Measurements from ENCODE around the gene PABPN1L. TPM values are rescaled to one million over a fixed set of nuclear protein-coding genes. Genes with fewer than 3 reads are reported as not detected.

PABPN1L gene
- total RNA-seq, 1 donor from 2014 or later: 0.40 TPM

DNA sequence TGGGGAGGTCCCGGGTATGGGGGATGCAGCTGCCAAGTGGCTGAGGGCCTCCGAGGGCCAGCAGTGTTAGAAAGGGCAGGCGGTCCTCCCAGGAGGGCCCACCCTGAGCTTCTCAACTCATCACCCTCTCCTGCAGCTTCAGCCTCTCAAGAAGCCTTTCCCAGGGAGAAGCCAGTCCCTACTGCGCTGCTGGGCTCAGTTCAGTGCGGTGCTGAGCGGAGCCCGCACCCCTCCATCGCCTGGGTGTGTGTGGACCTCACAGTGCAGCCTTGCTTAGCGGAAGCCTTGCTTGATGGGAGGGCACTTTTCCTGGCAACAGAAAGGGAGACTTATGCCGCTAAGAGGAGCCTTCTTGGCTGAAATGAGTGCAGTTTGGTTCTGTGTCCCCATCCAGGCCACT, 51.2 kb downstream of the PABPN1L start:
- Mint-ChIP-seq H3K27me3 (ENCODE audit: low read depth) (no peaks in the 10 kb centered on the region), H3K27ac (no peak overlapping the region), H3K4me1 (peaks cover 8% of the 10 kb centered on the region), H3K9me3 (no peaks in the 10 kb centered on the region), H3K4me3 (no peak overlapping the region), H3K36me3 (no peaks in the 10 kb centered on the region)
- TF ChIP-seq, protein P1, sequence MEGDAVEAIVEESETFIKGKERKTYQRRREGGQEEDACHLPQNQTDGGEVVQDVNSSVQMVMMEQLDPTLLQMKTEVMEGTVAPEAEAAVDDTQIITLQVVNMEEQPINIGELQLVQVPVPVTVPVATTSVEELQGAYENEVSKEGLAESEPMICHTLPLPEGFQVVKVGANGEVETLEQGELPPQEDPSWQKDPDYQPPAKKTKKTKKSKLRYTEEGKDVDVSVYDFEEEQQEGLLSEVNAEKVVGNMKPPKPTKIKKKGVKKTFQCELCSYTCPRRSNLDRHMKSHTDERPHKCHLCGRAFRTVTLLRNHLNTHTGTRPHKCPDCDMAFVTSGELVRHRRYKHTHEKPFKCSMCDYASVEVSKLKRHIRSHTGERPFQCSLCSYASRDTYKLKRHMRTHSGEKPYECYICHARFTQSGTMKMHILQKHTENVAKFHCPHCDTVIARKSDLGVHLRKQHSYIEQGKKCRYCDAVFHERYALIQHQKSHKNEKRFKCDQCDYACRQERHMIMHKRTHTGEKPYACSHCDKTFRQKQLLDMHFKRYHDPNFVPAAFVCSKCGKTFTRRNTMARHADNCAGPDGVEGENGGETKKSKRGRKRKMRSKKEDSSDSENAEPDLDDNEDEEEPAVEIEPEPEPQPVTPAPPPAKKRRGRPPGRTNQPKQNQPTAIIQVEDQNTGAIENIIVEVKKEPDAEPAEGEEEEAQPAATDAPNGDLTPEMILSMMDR (IDR thresholded peaks at IDR 0.05; ENCODE audit: unreplicated experiment): no peak
- no peak for DNase-seq (ENCODE audit: low spot score in 2 of 2, unreplicated experiment in 2 of 2)

DNA sequence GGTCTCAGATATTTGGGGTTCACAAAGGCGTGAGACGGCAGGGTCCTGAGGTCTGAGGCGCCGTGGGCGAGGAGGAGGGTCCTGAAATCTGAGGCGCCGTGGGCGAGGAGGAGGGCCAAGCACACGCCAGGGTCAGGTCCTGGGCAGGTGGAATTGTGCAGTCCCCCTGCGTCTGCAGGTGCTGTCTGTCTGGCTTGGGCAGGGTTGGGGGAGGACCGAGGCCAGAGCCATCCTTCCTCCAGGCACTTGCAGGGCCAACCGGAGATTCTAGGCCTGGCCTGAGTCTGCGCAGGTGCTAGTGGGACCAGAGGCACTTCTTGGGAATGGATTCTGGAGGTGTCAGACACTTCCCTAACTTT, 52.3 kb downstream of the PABPN1L start:
- TF ChIP-seq, protein P1 (IDR thresholded peaks at IDR 0.05; ENCODE audit: unreplicated experiment): no peak
- no peak for DNase-seq (ENCODE audit: low spot score in 2 of 2, unreplicated experiment in 2 of 2)
- H3K36me3 Mint-ChIP-seq: no peaks in the 10 kb centered on the region
- no peak overlapping the region for H3K4me3 Mint-ChIP-seq
- H3K27ac Mint-ChIP-seq: no peak overlapping the region
- H3K27me3 Mint-ChIP-seq (ENCODE audit: low read depth): no peaks in the 10 kb centered on the region
- H3K4me1 Mint-ChIP-seq: peaks cover 13% of the 10 kb centered on the region
- no peaks in the 10 kb centered on the region for H3K9me3 Mint-ChIP-seq

Other genes starting within 250 kb of the PABPN1L start
- 0.23 TPM in 1 of 3 replicates, not detected in the others for gene IL17C, start 228.1 kb downstream of the PABPN1L start, total RNA-seq
- 116 to 127 TPM (median 121 TPM) in 3 replicates for gene CYBA, start 215.6 kb downstream of the PABPN1L start, total RNA-seq
- gene MVD, start 203.6 kb downstream of the PABPN1L start, total RNA-seq: 59.5 to 67.2 TPM (median 64.0 TPM) in 3 replicates
- gene SNAI3, start 180.2 kb downstream of the PABPN1L start, total RNA-seq: 0.29 to 0.69 TPM (median 0.43 TPM) in 3 replicates
- 20.9 to 22.9 TPM (median 21.4 TPM) in 3 replicates for gene RNF166, start 160.3 kb downstream of the PABPN1L start, total RNA-seq
- gene CTU2, start 160.2 kb downstream of the PABPN1L start, total RNA-seq: 22.2 to 28.2 TPM (median 22.2 TPM) in 3 replicates
- gene PIEZO1, start 81.4 kb downstream of the PABPN1L start, total RNA-seq: 148 to 160 TPM (median 151 TPM) in 3 replicates
- gene CDT1, start 62.9 kb downstream of the PABPN1L start, total RNA-seq: 14.1 to 15.9 TPM (median 14.6 TPM) in 3 replicates
- gene APRT, start 54.7 kb downstream of the PABPN1L start, total RNA-seq: 95.9 to 99.2 TPM (median 96.2 TPM) in 3 replicates
- 41.3 to 44.7 TPM (median 42.4 TPM) in 3 replicates for gene GALNS, start 9.7 kb downstream of the PABPN1L start, total RNA-seq
- 88.2 to 101 TPM (median 96.3 TPM) in 3 replicates for gene TRAPPC2L, start 9.5 kb downstream of the PABPN1L start, total RNA-seq
- 10.1 to 11.5 TPM (median 10.1 TPM) in 3 replicates for gene CBFA2T3, start 110.5 kb upstream of the PABPN1L start, total RNA-seq
- 35.7 to 41.5 TPM (median 37.7 TPM) in 3 replicates for gene ACSF3, start 227.2 kb upstream of the PABPN1L start, total RNA-seq